ENCODE data around the gene AMFR. TPM values are rescaled to one million over a fixed set of nuclear protein-coding genes. Genes with fewer than 3 reads are reported as not detected.

AMFR gene
- total RNA-seq, 1 experiment from 2014 or later, result 66.3 TPM

GRCh38 chr16:56325956-56326355, 99.4 kb downstream of the AMFR start (continued):
- TF ChIP-seq POLR2A (IDR thresholded peaks at IDR 0.05; ENCODE audit: borderline replicate concordance, extremely low read depth, insufficient read depth, insufficient read length) (no peak), EGR1 (IDR thresholded peaks at IDR 0.05; ENCODE audit: low read depth) (no peak), RAD21 (IDR thresholded peaks at IDR 0.05; ENCODE audit: low read depth) (no peak), ZFX (IDR thresholded peaks at IDR 0.05) (no peak), SRF (IDR thresholded peaks at IDR 0.05; ENCODE audit: low read depth) (no peak), TCF7L2 (IDR thresholded peaks at IDR 0.05; ENCODE audit: borderline replicate concordance, extremely low read depth, insufficient read depth, insufficient read length) (no peak), EZH2phosphoT487 (IDR thresholded peaks at IDR 0.05; ENCODE audit: borderline replicate concordance) (no peak), SIN3A (IDR thresholded peaks at IDR 0.05; ENCODE audit: low read depth) (no peak), POLR2AphosphoS5 (IDR thresholded peaks at IDR 0.05; ENCODE audit: low read depth, low read length) (no peak)
- TF ChIP-seq, protein P1, sequence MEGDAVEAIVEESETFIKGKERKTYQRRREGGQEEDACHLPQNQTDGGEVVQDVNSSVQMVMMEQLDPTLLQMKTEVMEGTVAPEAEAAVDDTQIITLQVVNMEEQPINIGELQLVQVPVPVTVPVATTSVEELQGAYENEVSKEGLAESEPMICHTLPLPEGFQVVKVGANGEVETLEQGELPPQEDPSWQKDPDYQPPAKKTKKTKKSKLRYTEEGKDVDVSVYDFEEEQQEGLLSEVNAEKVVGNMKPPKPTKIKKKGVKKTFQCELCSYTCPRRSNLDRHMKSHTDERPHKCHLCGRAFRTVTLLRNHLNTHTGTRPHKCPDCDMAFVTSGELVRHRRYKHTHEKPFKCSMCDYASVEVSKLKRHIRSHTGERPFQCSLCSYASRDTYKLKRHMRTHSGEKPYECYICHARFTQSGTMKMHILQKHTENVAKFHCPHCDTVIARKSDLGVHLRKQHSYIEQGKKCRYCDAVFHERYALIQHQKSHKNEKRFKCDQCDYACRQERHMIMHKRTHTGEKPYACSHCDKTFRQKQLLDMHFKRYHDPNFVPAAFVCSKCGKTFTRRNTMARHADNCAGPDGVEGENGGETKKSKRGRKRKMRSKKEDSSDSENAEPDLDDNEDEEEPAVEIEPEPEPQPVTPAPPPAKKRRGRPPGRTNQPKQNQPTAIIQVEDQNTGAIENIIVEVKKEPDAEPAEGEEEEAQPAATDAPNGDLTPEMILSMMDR (IDR thresholded peaks at IDR 0.05 in 2 of 3, conservative IDR thresholded peaks at IDR 0.05 in 1 of 3; ENCODE audit: borderline replicate concordance in 1 of 3, insufficient read depth in 1 of 3, low read depth in 2 of 3, low read length in 2 of 3), result no peak

DNA sequence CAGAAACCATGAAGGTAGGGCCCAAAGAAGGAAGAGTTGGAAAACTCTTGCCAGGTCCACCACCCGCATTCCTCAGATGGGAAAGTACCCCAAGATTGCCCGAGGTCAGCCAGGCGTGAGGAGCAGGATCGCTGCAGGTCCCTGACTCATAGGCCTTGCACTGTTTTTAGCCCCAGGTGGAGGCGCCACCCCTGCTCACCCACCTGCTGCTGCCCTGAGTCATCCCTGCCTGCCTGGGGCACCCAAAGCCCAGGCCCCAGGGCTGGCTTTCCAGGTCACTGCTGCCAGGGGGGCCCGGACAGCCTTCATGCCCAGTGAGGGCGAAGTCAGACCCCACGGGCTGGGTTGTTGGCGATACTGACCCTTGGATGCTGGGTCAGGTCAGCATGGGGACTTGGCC, 100.9 kb downstream of the AMFR start:
- H3K79me2 ChIP-seq (ENCODE audit: insufficient read depth, low read length), result no peaks in the 10 kb centered on the region
- peak; percentile 89 for ATAC-seq
- no peaks in the 10 kb centered on the region for H4K20me1 ChIP-seq (ENCODE audit: insufficient read depth)
- no peaks in the 10 kb centered on the region for H3K9me3 ChIP-seq (ENCODE audit: control insufficient read depth in 1 of 2, insufficient read depth in 1 of 2, low read depth in 1 of 2, low read length in 2 of 2)
- POLR2A ChIA-PET, result no interaction called here
- H3K4me2 ChIP-seq (ENCODE audit: low read length), result peak overlapping the region; percentile 69
- CTCF ChIA-PET, result interaction anchor here (1.6 kb wide), 1 partner anchor 14 kb away, joined by 6 read pairs; no protein-coding TSS in a partner anchor
- peaks cover 5 to 25% of the 10 kb centered on the region in 2 experiments; a peak in 3 of 4 replicates for H3K4me1 ChIP-seq (ENCODE audit: control insufficient read depth in 1 of 2, insufficient read depth in 2 of 2, low read length in 2 of 2)
- H3K27ac ChIP-seq (ENCODE audit: low read depth, low read length), result no peak overlapping the region
- peak; percentile 26 for DNase-seq (ENCODE audit: low read depth, low spot score)
- TF ChIP-seq MAX (IDR thresholded peaks at IDR 0.05) (peak; percentile 38; the same call in 1 of the 2 replicates), SIN3A (IDR thresholded peaks at IDR 0.05; ENCODE audit: low read depth) (no peak), EGR1 (IDR thresholded peaks at IDR 0.05; ENCODE audit: low read depth) (peak; percentile 55), SP1 (IDR thresholded peaks at IDR 0.05; ENCODE audit: low read depth) (peak; percentile 62; the same call in 1 of the 2 replicates), FOSL1 (IDR thresholded peaks at IDR 0.05; ENCODE audit: low read depth) (peak; percentile 75)
- no peaks in the 10 kb centered on the region for H3K27me3 ChIP-seq (ENCODE audit: insufficient read depth, low read length)
- no TSS peak for BruUV-seq (replicated peaks)
- no peak overlapping the region for H2AFZ ChIP-seq (ENCODE audit: low read depth, low read length, poor library complexity, severe bottlenecking)
- H3K36me3 ChIP-seq (ENCODE audit: control insufficient read depth in 1 of 2, insufficient read depth in 2 of 2, low read length in 2 of 2), result no peaks in the 10 kb centered on the region
- H3K4me3 ChIP-seq (replicated peaks in 1 of 2; ENCODE audit: low read depth in 1 of 2, low read length in 2 of 2), result no peak overlapping the region
- RAD21 ChIA-PET (ENCODE audit: low non-redundant PET in 1 of 2, low total read pairs in 2 of 2, uncharacterized antibody in 2 of 2, unreplicated experiment in 2 of 2), result no interaction called here
- no peak overlapping the region for H3K9ac ChIP-seq (ENCODE audit: low read length)
- no peaks in the 10 kb centered on the region for H3K9me2 ChIP-seq (ENCODE audit: insufficient read depth)
- intact Hi-C loops (cut with micrococcal nuclease), result loop anchor here (10.0 kb wide), 1 partner anchor 860 kb away; no protein-coding TSS in a partner anchor

Data from HCT116 (cell line).